Ishikawa (cell line): ENCODE results near the gene TACSTD2.
A peak's percentile ranks its signal among the peaks of the same experiment; 100 is the strongest.

Experiments used
- CEBPB ChIP-seq: IDR thresholded peaks from 2 replicates; pipeline ENCODE4 v1.6.1; 2012
- CREB1 ChIP-seq: IDR thresholded peaks from 2 replicates; pipeline ENCODE4 v1.6.1; 2012; ENCODE audit warnings: low read depth
- EGR1 ChIP-seq: IDR thresholded peaks from 2 replicates; pipeline ENCODE4 v1.6.1; 2012
- EP300 ChIP-seq: IDR thresholded peaks from 2 replicates; pipeline ENCODE4 v1.6.1; 2012; ENCODE audit warnings: borderline replicate concordance
- FOXM1 ChIP-seq: IDR thresholded peaks from 2 replicates; pipeline ENCODE4 v1.6.1; 2012; ENCODE audit warnings: low read depth, borderline replicate concordance
- NFIC ChIP-seq: IDR thresholded peaks from 2 replicates; pipeline ENCODE4 v1.6.1; 2012
- RAD21 ChIP-seq: IDR thresholded peaks from 2 replicates; pipeline ENCODE4 v1.6.1; 2012; ENCODE audit warnings: low read depth
- TAF1 ChIP-seq: IDR thresholded peaks from 2 replicates; pipeline ENCODE4 v1.6.1; 2012; ENCODE audit warnings: low read depth, mild to moderate bottlenecking
- TCF12 ChIP-seq: IDR thresholded peaks from 2 replicates; pipeline ENCODE4 v1.6.1; 2012; ENCODE audit warnings: low read depth
- YY1 ChIP-seq: IDR thresholded peaks from 2 replicates; pipeline ENCODE4 v1.6.1; 2012; ENCODE audit warnings: low read depth
- ZBTB7A ChIP-seq: IDR thresholded peaks from 2 replicates; pipeline ENCODE4 v1.6.1; 2012; ENCODE audit warnings: low read depth
- TF ChIP-seq, protein P1 (sequence below): IDR thresholded peaks from 2 replicates; pipeline ENCODE4 v1.6.1; 2012
- TF ChIP-seq, protein P2 (sequence below): IDR thresholded peaks from 2 replicates; pipeline ENCODE4 v1.6.1; 2012; ENCODE audit warnings: low read depth, mild to moderate bottlenecking

DNA sequence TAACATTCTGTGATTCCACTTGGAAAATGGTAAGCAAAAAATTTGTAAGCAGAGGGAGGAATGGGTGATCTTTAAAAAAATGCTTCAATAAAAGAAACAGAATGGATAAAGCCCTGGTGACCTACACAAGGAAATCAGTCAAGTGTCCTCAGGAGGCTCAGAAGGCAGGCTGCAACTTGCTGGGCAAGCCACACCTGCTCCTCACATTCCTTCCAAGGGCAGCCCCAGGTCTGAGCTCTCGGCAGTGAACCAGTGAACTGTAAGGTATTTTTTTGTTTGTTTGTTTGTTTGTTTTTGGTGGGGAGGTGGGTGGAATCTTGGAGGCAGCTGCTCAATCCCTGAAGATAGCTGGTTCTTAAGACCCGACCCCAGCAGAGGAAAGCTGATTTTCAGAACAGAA, 4.4 kb downstream of the TACSTD2 start:
- TF ChIP-seq, protein P1, sequence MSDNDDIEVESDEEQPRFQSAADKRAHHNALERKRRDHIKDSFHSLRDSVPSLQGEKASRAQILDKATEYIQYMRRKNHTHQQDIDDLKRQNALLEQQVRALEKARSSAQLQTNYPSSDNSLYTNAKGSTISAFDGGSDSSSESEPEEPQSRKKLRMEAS = no peak
- TF ChIP-seq, protein P2, sequence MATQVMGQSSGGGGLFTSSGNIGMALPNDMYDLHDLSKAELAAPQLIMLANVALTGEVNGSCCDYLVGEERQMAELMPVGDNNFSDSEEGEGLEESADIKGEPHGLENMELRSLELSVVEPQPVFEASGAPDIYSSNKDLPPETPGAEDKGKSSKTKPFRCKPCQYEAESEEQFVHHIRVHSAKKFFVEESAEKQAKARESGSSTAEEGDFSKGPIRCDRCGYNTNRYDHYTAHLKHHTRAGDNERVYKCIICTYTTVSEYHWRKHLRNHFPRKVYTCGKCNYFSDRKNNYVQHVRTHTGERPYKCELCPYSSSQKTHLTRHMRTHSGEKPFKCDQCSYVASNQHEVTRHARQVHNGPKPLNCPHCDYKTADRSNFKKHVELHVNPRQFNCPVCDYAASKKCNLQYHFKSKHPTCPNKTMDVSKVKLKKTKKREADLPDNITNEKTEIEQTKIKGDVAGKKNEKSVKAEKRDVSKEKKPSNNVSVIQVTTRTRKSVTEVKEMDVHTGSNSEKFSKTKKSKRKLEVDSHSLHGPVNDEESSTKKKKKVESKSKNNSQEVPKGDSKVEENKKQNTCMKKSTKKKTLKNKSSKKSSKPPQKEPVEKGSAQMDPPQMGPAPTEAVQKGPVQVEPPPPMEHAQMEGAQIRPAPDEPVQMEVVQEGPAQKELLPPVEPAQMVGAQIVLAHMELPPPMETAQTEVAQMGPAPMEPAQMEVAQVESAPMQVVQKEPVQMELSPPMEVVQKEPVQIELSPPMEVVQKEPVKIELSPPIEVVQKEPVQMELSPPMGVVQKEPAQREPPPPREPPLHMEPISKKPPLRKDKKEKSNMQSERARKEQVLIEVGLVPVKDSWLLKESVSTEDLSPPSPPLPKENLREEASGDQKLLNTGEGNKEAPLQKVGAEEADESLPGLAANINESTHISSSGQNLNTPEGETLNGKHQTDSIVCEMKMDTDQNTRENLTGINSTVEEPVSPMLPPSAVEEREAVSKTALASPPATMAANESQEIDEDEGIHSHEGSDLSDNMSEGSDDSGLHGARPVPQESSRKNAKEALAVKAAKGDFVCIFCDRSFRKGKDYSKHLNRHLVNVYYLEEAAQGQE = no peak
- TF ChIP-seq FOXM1 = no peak; the same call in 1 of the 2 replicates
- no peak for TF ChIP-seq TAF1
- TF ChIP-seq EP300 = peak; percentile 79
- TF ChIP-seq CEBPB = no peak
- TF ChIP-seq ZBTB7A = no peak
- TF ChIP-seq YY1 = no peak
- TF ChIP-seq NFIC = no peak
- TF ChIP-seq CREB1 = no peak; the same call in 1 of the 2 replicates
- TF ChIP-seq EGR1 = no peak
- peak; percentile 85 for TF ChIP-seq TCF12
- TF ChIP-seq RAD21 = no peak
